WTC11 (cell line): ENCODE data around the gene PDCL2. TPM values are rescaled to one million over a fixed set of nuclear protein-coding genes. Genes with fewer than 3 reads are reported as not detected.

Experiments used
- ATAC-seq: fragments of 200-7000 bp; cut with Tn5 transposase; 2 replicates; pipeline ENCODE4 v1.10.0; 2021; ENCODE audit warnings: mild to moderate bottlenecking, moderate library complexity
- CTCF ChIA-PET: fragments of 300-600 bp; sonication (Branson Sonifier 250); formaldehyde crosslinking; loops from one replicate; lab custom pipeline; 2021; ENCODE audit warnings: antibody characterized with exemption; lab: Charles Lee
- POLR2A ChIA-PET: fragments of 350-600 bp; sonication (Branson Sonifier 250); formaldehyde crosslinking; loops from one replicate; lab custom pipeline; 2021; ENCODE audit warnings: antibody characterized with exemption; lab: Charles Lee
- DNase-seq: peaks from one replicate; pipeline ENCODE4 v3.0.0; 2021; ENCODE audit warnings: low spot score
- H3K27ac Mint-ChIP-seq: 2 replicates; pipeline ENCODE4 v1.8.0; 2021; ENCODE audit warnings: mixed read lengths
- H3K27me3 Mint-ChIP-seq: 2 replicates; pipeline ENCODE4 v1.8.0; 2021; ENCODE audit warnings: low read depth, mild to moderate bottlenecking, moderate library complexity, mixed read lengths
- H3K36me3 Mint-ChIP-seq: 2 replicates; pipeline ENCODE4 v1.8.0; 2021; ENCODE audit warnings: mixed read lengths
- H3K4me1 Mint-ChIP-seq: 2 replicates; pipeline ENCODE4 v1.8.0; 2022; ENCODE audit warnings: mixed read lengths
- H3K4me3 Mint-ChIP-seq: 2 replicates; pipeline ENCODE4 v1.8.0; 2021; ENCODE audit warnings: mild to moderate bottlenecking, moderate library complexity, mixed read lengths
- H3K9me3 Mint-ChIP-seq: 2 replicates; pipeline ENCODE4 v1.8.0; 2021; ENCODE audit warnings: mixed read lengths
- AFF4 ChIP-seq: sonication (generic); formaldehyde crosslinking; IDR thresholded peaks from 2 replicates; pipeline ENCODE4 v1.8.1; 2023; ENCODE audit warnings: mild to moderate bottlenecking, missing genetic modification reagents, borderline replicate concordance
- ARID4B ChIP-seq: sonication (generic); formaldehyde crosslinking; IDR thresholded peaks from 2 replicates; pipeline ENCODE4 v1.8.0; 2023; ENCODE audit warnings: missing genetic modification reagents, mild to moderate bottlenecking, borderline replicate concordance
- ATF1 ChIP-seq: sonication (generic); formaldehyde crosslinking; IDR thresholded peaks from 2 replicates; pipeline ENCODE4 v1.8.1; 2023; ENCODE audit warnings: mild to moderate bottlenecking, moderate library complexity, missing genetic modification reagents
- CREB1 ChIP-seq: sonication (generic); formaldehyde crosslinking; IDR thresholded peaks from 2 replicates; pipeline ENCODE4 v1.8.0; 2023; ENCODE audit warnings: mild to moderate bottlenecking, missing genetic modification reagents
- FOXP1 ChIP-seq: sonication (generic); formaldehyde crosslinking; IDR thresholded peaks from 2 replicates; pipeline ENCODE4 v1.8.0; 2022; ENCODE audit warnings: missing genetic modification reagents, mild to moderate bottlenecking, moderate library complexity, borderline replicate concordance
- GRHL2 ChIP-seq: fragments of 250-450 bp; sonication (Bioruptor Pico); IDR thresholded peaks from 2 replicates; pipeline ENCODE4 v1.8.0; 2022; ENCODE audit warnings: mild to moderate bottlenecking, moderate library complexity; ENCODE audit not compliant: insufficient replicate concordance, severe bottlenecking
- IRF2 ChIP-seq: sonication (generic); formaldehyde crosslinking; IDR thresholded peaks from 2 replicates; pipeline ENCODE4 v1.8.0; 2022; ENCODE audit warnings: low read depth, missing genetic modification reagents, borderline replicate concordance
- MAX ChIP-seq: sonication (generic); formaldehyde crosslinking; IDR thresholded peaks from 2 replicates; pipeline ENCODE4 v1.8.0; 2022; ENCODE audit warnings: mild to moderate bottlenecking, missing genetic modification reagents
- MLX ChIP-seq: sonication (generic); formaldehyde crosslinking; IDR thresholded peaks from 2 replicates; pipeline ENCODE4 v1.8.1; 2023; ENCODE audit warnings: mild to moderate bottlenecking, missing genetic modification reagents, moderate library complexity
- NR2C2 ChIP-seq: sonication (generic); formaldehyde crosslinking; IDR thresholded peaks from 2 replicates; pipeline ENCODE4 v1.8.0; 2022; ENCODE audit warnings: mild to moderate bottlenecking, missing genetic modification reagents
- NR3C1 ChIP-seq: sonication (generic); formaldehyde crosslinking; conservative IDR thresholded peaks from 2 replicates; pipeline ENCODE4 v1.8.1; 2023; ENCODE audit warnings: low read depth, mild to moderate bottlenecking, missing genetic modification reagents
- PREB ChIP-seq: sonication (generic); formaldehyde crosslinking; IDR thresholded peaks from 2 replicates; pipeline ENCODE4 v1.8.1; 2022; ENCODE audit warnings: mild to moderate bottlenecking, missing genetic modification reagents, moderate library complexity, borderline replicate concordance
- ZNF219 ChIP-seq: sonication (generic); formaldehyde crosslinking; IDR thresholded peaks from 2 replicates; pipeline ENCODE4 v1.8.0; 2023; ENCODE audit warnings: missing genetic modification reagents, mild to moderate bottlenecking, borderline replicate concordance
- ZSCAN18 ChIP-seq: fragments of 250-450 bp; sonication (Bioruptor Pico); IDR thresholded peaks from 2 replicates; pipeline ENCODE4 v2.1.2; 2022; ENCODE audit warnings: mild to moderate bottlenecking, moderate library complexity
- total RNA-seq: library from RNA; stranded (reverse); gene quantifications from 3 replicates; pipeline ENCODE4 v1.2.3, GENCODE V29; 2021

The PDCL2 gene
- total RNA-seq, 1 experiment from 2014 or later, result not detected

- Mint-ChIP-seq H3K4me3 (no peak overlapping the region), H3K27me3 (no peaks in the 10 kb centered on the region), H3K9me3 (no peaks in the 10 kb centered on the region), H3K27ac (no peak overlapping the region), H3K4me1 (peaks cover 11% of the 10 kb centered on the region), H3K36me3 (no peaks in the 10 kb centered on the region; the same call in 1 of the 2 replicates)
- DNase-seq (no peak), ATAC-seq (no peak)
- TF ChIP-seq ZSCAN18 (CRISPR knock-in tag) (no peak), AFF4 (CRISPR knock-in tag) (no peak), IRF2 (no peak), ATF1 (CRISPR knock-in tag) (no peak)
- POLR2A ChIA-PET, result no interaction called here
- CTCF ChIA-PET, result interaction anchor here (0.9 kb wide), 1 partner anchor 252 kb away, joined by 3 read pairs; no protein-coding TSS in a partner anchor
These were observed 16.5 kb upstream of the PDCL2 start for GRCh38 chr4:55608591-55608990.

GRCh38 chr4:55604996-55605395 lies 13.0 kb upstream of the PDCL2 start:
- no peak for TF ChIP-seq MAX (CRISPR knock-in tag)
- TF ChIP-seq PREB (CRISPR knock-in tag), result no peak
- TF ChIP-seq GRHL2 (CRISPR knock-in tag), result no peak
- TF ChIP-seq NR2C2 (CRISPR knock-in tag), result no peak
- TF ChIP-seq MLX, result no peak
- no peak for TF ChIP-seq ZNF219 (CRISPR knock-in tag)
- no peak for TF ChIP-seq FOXP1 (CRISPR knock-in tag)
- TF ChIP-seq ARID4B (CRISPR knock-in tag), result no peak
- no peak for TF ChIP-seq NR3C1 (CRISPR knock-in tag)
- TF ChIP-seq CREB1 (CRISPR knock-in tag), result no peak
- TF ChIP-seq, all 79 proteins: peak for 0
- no peak for DNase-seq
- peaks cover 11% of the 10 kb centered on the region for H3K4me1 Mint-ChIP-seq
- H3K27ac Mint-ChIP-seq, result no peak overlapping the region
- ATAC-seq, result no peak
- ChIA-PET CTCF (no interaction called here), POLR2A (no interaction called here)
- no peaks in the 10 kb centered on the region for H3K36me3 Mint-ChIP-seq
- no peaks in the 10 kb centered on the region for H3K27me3 Mint-ChIP-seq
- H3K4me3 Mint-ChIP-seq, result no peak overlapping the region
- H3K9me3 Mint-ChIP-seq, result no peaks in the 10 kb centered on the region
